Uterus (tissue), 2 donors: Measurements from ENCODE around the gene MSRB1.

ENCODE experiments used
- CTCF ChIP-seq, 4 experiments: fragments of 200-600 bp in 2 of 4; fragments of 450-650 bp in 2 of 4; sonication (generic) in 2 of 4; IDR thresholded peaks; one replicate each; pipeline ENCODE4 v1.5.1; 2016 to 2019; ENCODE audit warnings: antibody characterized with exemption in 4 of 4, mild to moderate bottlenecking in 2 of 4, moderate library complexity in 1 of 4
- POLR2A ChIP-seq, 2 donors: fragments of 450-650 bp; IDR thresholded peaks; one replicate each; pipeline ENCODE4 v1.6.1; 2016; ENCODE audit warnings: antibody characterized with exemption in 2 of 2, mild to moderate bottlenecking in 1 of 2, moderate library complexity in 1 of 2

- TF ChIP-seq POLR2A (IDR thresholded peaks at IDR 0.05): no peak
- no peak for TF ChIP-seq CTCF (IDR thresholded peaks at IDR 0.05)
Observed at GRCh38 chr16:1914988-1915387, 28.0 kb downstream of the MSRB1 start.
